Measurements from ENCODE around the gene AMER2. TPM values are rescaled to one million over a fixed set of nuclear protein-coding genes. Genes with fewer than 3 reads are reported as not detected.

Gene AMER2
- total RNA-seq, 2 donors from 2014 or later: 0.02 to 0.07 TPM

DNA sequence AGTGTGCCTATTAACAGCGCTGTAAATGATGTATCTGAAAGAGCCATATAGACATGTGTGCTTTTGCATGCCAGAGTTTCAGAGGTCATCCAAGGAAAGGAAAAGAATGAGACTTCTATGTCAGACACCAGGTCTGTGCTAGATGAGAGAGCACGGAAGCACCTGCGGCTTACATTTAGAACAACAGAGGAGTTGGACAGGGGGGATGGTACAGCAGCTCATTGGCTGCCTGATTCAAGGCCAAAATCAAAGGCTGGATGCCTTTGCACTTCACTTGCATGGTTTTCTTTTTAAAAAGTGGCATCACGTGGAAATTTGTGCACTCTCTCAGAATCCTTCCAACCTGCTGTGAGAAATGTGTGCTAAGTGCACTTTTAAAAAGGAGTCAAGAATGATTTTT is 32.8 kb upstream of the AMER2 start:
- no peak overlapping the region for H3K27ac ChIP-seq (ENCODE audit: low read depth, low read length)
- no peak overlapping the region for H3K9ac ChIP-seq (ENCODE audit: extremely low read depth, low read length, poor library complexity, severe bottlenecking)
- Mint-ChIP-seq H3K27ac (no peak overlapping the region), H3K36me3 (ENCODE audit: low read depth) (no peaks in the 10 kb centered on the region), H3K9me3 (no peaks in the 10 kb centered on the region), H3K4me1 (peaks cover 13% of the 10 kb centered on the region), H3K27me3 (ENCODE audit: insufficient read depth) (peaks cover 6% of the 10 kb centered on the region), H3K4me3 (no peak overlapping the region)
- H3K4me3 ChIP-seq (ENCODE audit: low read length): no peak overlapping the region
- WGBS, 2 experiments (ENCODE audit: insufficient coverage in 1 of 2, insufficient read length in 1 of 2): 89 to 95% methylated on average over 4 of the region's 4 CpGs
- no peaks in the 10 kb centered on the region for H3K27me3 ChIP-seq (ENCODE audit: control insufficient read depth, insufficient read depth, low read length, poor library complexity, severe bottlenecking)
- H3K9me3 ChIP-seq (ENCODE audit: control insufficient read depth, low read length): no peaks in the 10 kb centered on the region
- no peaks in the 10 kb centered on the region for H3K4me1 ChIP-seq (ENCODE audit: control insufficient read depth, insufficient read depth, low read length)
- TF ChIP-seq, protein P1, sequence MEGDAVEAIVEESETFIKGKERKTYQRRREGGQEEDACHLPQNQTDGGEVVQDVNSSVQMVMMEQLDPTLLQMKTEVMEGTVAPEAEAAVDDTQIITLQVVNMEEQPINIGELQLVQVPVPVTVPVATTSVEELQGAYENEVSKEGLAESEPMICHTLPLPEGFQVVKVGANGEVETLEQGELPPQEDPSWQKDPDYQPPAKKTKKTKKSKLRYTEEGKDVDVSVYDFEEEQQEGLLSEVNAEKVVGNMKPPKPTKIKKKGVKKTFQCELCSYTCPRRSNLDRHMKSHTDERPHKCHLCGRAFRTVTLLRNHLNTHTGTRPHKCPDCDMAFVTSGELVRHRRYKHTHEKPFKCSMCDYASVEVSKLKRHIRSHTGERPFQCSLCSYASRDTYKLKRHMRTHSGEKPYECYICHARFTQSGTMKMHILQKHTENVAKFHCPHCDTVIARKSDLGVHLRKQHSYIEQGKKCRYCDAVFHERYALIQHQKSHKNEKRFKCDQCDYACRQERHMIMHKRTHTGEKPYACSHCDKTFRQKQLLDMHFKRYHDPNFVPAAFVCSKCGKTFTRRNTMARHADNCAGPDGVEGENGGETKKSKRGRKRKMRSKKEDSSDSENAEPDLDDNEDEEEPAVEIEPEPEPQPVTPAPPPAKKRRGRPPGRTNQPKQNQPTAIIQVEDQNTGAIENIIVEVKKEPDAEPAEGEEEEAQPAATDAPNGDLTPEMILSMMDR (conservative IDR thresholded peaks at IDR 0.05): no peak
- no peak for DNase-seq
- no peaks in the 10 kb centered on the region for H3K36me3 ChIP-seq (ENCODE audit: control insufficient read depth, insufficient read depth, low read length)

DNA sequence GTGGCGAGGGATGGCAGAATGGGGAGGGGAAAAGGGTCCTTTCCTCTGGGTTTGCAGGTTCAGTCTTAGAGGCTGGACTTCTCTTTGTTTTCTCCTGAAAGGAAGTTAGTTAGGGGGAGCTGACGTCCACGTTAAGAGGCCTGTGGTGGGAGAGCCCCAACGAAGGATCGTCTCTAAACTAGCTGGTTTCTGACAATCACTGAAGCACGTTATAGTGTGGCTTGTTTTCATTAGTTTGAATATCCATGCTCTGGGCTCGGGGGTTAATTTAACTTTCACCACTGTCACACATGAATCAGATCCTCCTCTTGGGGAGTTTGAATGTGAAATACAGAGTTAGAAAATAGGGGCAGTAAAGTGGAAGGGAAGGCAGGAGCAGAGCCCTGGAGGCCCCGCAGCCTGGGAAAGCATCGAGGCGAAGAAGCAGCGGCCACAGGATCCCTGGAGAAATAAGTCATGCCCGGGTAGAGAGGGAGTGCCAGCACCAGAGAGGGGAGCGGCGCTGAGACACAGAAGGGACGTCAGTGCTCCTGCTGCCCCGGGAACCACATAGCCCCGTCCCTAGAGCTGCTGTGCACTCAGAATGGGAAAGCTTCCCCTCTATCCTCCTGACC is 31.1 kb upstream of the AMER2 start:
- H3K4me1 Mint-ChIP-seq: peaks cover 13% of the 10 kb centered on the region
- TF ChIP-seq, protein P1 (conservative IDR thresholded peaks at IDR 0.05): no peak
- no peaks in the 10 kb centered on the region for H3K36me3 Mint-ChIP-seq (ENCODE audit: low read depth)
- no peak overlapping the region for H3K27ac ChIP-seq (ENCODE audit: low read depth, low read length)
- no peak overlapping the region for H3K4me3 Mint-ChIP-seq
- H3K27me3 ChIP-seq (ENCODE audit: control insufficient read depth, insufficient read depth, low read length, poor library complexity, severe bottlenecking): no peaks in the 10 kb centered on the region
- no peak overlapping the region for H3K27ac Mint-ChIP-seq
- H3K9me3 Mint-ChIP-seq: no peaks in the 10 kb centered on the region
- no peak overlapping the region for H3K4me3 ChIP-seq (ENCODE audit: low read length)
- H3K9me3 ChIP-seq (ENCODE audit: control insufficient read depth, low read length): no peaks in the 10 kb centered on the region
- 70 to 72% methylated on average over 8 to 16 of the region's 17 CpGs for WGBS, 2 experiments (ENCODE audit: insufficient coverage in 1 of 2, insufficient read length in 1 of 2)
- peak; percentile 56 for DNase-seq
- no peaks in the 10 kb centered on the region for H3K4me1 ChIP-seq (ENCODE audit: control insufficient read depth, insufficient read depth, low read length)
- no peaks in the 10 kb centered on the region for H3K36me3 ChIP-seq (ENCODE audit: control insufficient read depth, insufficient read depth, low read length)
- peaks cover 7% of the 10 kb centered on the region for H3K27me3 Mint-ChIP-seq (ENCODE audit: insufficient read depth)
- H3K9ac ChIP-seq (ENCODE audit: extremely low read depth, low read length, poor library complexity, severe bottlenecking): no peak overlapping the region

DNA sequence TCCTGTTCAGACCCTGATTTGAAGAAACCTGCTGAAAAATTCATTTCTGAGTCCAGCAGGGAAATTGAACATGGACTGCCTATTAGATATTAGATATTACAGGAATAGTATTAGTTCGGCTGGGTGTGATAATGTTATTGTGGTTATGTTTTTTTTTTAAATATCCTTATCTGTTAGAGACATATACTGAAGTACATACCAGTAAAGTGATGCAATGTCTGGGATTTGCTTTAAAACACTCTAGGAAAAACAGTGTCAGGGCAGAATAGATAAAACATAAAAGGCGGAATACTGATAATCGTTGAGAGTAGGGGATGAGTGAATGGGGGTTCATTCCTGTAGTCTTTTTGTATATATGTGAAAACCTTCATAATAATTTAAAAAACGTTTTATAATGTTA is 28.7 kb upstream of the AMER2 start:
- peaks cover 11% of the 10 kb centered on the region for H3K27me3 Mint-ChIP-seq (ENCODE audit: insufficient read depth)
- H3K9me3 Mint-ChIP-seq: no peaks in the 10 kb centered on the region
- H3K4me3 Mint-ChIP-seq: no peak overlapping the region
- no peak overlapping the region for H3K27ac Mint-ChIP-seq
- WGBS, 2 experiments (ENCODE audit: insufficient coverage in 1 of 2, insufficient read length in 1 of 2): 88% methylated on average over 3 of the region's 4 CpGs; no CpG with 5 or more reads in 1 of the 2 experiments
- H3K36me3 ChIP-seq (ENCODE audit: control insufficient read depth, insufficient read depth, low read length): no peaks in the 10 kb centered on the region
- H3K27ac ChIP-seq (ENCODE audit: low read depth, low read length): no peak overlapping the region
- peaks cover 13% of the 10 kb centered on the region for H3K4me1 Mint-ChIP-seq
- TF ChIP-seq, protein P1 (conservative IDR thresholded peaks at IDR 0.05): no peak
- DNase-seq: no peak
- no peak overlapping the region for H3K9ac ChIP-seq (ENCODE audit: extremely low read depth, low read length, poor library complexity, severe bottlenecking)
- no peaks in the 10 kb centered on the region for H3K27me3 ChIP-seq (ENCODE audit: control insufficient read depth, insufficient read depth, low read length, poor library complexity, severe bottlenecking)
- no peaks in the 10 kb centered on the region for H3K4me1 ChIP-seq (ENCODE audit: control insufficient read depth, insufficient read depth, low read length)
- no peaks in the 10 kb centered on the region for H3K36me3 Mint-ChIP-seq (ENCODE audit: low read depth)
- H3K9me3 ChIP-seq (ENCODE audit: control insufficient read depth, low read length): no peaks in the 10 kb centered on the region
- no peak overlapping the region for H3K4me3 ChIP-seq (ENCODE audit: low read length)

Measured in endodermal cell (in vitro differentiated cells).